ENCODE measurements around the gene DNAH1. TPM values are rescaled to one million over a fixed set of nuclear protein-coding genes. Genes with fewer than 3 reads are reported as not detected.

Gene DNAH1
- total RNA-seq, 3 donors from 2014 or later: 9.0 to 25.9 (median 10.9) TPM

DNA sequence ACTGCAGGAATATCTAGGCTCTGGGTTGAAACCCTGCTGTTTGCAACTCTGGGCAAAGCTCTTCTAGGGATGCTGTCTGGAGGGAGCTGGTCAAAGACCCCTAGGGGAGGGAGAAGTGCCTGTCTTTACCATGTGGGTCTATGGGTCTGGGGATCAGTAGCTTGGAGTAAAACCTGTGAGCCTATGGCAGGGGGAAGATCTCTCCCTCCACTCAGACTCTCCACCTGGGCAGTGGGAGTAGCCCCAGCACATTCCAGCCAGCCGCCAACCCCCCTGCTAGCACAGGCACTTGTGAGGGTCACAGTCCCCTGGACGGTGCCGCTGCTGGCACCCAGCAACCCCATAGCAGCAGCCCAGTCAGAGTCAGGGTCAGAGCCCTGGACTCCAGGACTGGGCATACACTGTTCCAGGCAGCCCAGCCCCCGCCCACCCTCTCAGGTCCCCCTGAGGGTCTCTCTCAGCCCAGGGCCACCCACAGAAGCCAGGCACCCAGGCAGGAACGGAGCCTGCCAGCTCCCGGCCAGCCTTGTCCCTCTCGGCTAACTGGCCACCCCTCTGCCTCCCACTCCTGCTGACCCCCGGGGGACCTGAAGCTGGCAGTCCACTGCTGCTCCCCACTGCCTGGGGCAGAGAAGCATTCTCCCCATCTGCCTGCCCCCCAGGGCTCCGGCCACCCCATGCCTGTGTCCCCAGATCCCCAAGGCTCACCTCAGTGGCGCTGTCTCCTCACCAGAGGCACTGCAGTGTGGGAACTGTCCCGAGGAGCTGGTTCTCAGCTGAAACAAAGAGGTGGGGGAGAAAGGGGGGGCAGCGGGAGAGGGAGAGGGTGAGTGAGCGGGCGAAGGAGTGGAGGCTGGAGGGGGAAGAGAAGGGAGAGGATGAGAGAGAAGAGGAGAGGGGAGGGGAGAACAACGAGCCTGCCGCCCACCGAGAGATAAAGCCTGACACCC lies 17.7 kb upstream of the DNAH1 start:
- Histone ChIP-seq H3K36me3 (ENCODE audit: low read depth) (no peaks in the 10 kb centered on the region), H3K9me3 (no peaks in the 10 kb centered on the region), H3K4me1 (ENCODE audit: low read depth) (no peaks in the 10 kb centered on the region), H3K4me3 (no peak overlapping the region)
- intact Hi-C loops (cut with DNase I, micrococcal nuclease): no loop called here
- no peak for TF ChIP-seq CTCF (IDR thresholded peaks at IDR 0.05)
- DNase-seq (peak in 1 of 3 donors; percentile 42), ATAC-seq (no peak)

DNA sequence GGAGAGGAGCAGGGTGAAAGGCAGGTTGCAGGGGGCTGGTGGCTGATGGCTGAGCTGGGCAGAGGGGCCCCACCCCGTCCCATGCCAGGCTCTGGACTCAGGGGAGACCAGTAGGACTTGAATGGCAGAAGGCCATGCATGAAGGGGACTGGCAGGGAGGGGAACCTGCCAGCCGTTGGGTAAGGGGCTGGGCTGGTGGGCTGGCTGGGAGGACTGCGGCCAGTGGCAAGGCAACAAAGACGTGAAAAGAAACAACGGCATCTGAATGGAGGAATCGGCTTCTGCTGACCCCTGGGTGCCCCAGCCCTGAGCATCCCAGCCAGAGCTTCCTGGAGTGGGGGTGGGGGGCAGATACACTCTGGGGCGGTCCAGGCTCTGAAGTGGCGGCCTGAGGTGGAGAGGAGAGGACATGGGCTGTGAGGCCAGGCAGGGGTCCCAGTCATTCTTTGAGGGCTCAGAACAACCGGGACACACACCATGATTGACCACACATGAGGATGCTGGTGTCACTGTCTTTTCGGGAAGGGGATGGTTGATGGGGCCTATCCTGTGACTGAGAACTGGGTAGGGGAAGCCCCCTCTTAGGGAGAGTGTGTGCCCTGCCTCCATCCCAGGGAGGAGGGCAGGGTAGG lies 16.8 kb upstream of the DNAH1 start:
- H3K36me3 ChIP-seq (ENCODE audit: low read depth): no peaks in the 10 kb centered on the region
- H3K9me3 ChIP-seq: no peaks in the 10 kb centered on the region
- intact Hi-C loops (cut with DNase I, micrococcal nuclease): no loop called here
- no peak for TF ChIP-seq CTCF (IDR thresholded peaks at IDR 0.05)
- H3K4me3 ChIP-seq: no peak overlapping the region
- no peak for DNase-seq
- no peaks in the 10 kb centered on the region for H3K4me1 ChIP-seq (ENCODE audit: low read depth)
- peak; percentile 7 for ATAC-seq

GRCh38 chr3:52299879-52300611 lies 16.1 kb upstream of the DNAH1 start:
- Histone ChIP-seq H3K36me3 (ENCODE audit: low read depth) (no peaks in the 10 kb centered on the region), H3K9me3 (no peaks in the 10 kb centered on the region), H3K4me1 (ENCODE audit: low read depth) (no peaks in the 10 kb centered on the region), H3K4me3 (no peak overlapping the region)
- no peak for TF ChIP-seq CTCF (IDR thresholded peaks at IDR 0.05)
- DNase-seq (peak in 1 of 3 donors; percentile 16), ATAC-seq (peak; percentile 67)
- intact Hi-C loops (cut with DNase I, micrococcal nuclease): no loop called here

DNA sequence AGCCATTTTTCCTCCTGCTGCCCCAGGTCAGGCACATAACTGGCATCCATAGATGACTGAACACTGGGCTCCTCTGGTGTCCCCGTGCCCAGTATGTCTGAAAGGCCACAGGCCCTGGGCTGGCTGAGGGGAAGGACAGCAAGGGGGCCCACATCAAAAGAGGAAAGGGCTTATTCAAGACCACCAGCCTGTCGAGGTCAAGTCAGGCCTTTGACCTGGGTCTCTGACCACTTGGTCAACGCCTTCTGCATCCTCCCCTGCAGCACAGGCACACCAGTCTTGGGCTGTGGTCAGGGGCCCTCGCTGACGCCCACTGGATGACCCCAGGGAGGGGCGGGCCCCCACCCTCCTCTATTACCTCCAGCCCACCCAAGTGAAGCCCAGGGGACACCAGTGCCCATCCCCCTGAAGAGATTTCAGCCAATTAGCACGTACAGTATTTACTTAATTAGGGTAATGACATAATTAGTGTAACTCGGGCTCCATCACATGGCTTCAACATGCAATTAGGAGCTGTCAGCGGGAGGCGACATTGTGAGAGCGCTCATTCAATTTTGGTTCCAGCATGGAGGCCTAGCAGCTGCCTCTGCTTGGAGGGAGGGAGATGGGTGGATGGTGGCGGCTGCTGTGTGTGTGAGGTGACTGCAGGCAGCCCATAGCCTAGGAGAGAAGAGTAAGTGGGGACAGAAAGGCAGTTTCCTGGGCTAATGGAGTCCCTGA lies 13.5 kb upstream of the DNAH1 start:
- intact Hi-C loops (cut with DNase I, micrococcal nuclease): no loop called here
- DNase-seq: no peak
- H3K9me3 ChIP-seq: no peaks in the 10 kb centered on the region
- ATAC-seq: no peak
- no peak for TF ChIP-seq CTCF (IDR thresholded peaks at IDR 0.05)
- H3K4me3 ChIP-seq: no peak overlapping the region
- H3K36me3 ChIP-seq (ENCODE audit: low read depth): no peaks in the 10 kb centered on the region
- peaks cover 11% of the 10 kb centered on the region for H3K4me1 ChIP-seq (ENCODE audit: low read depth)

GRCh38 chr3:52303811-52304210 lies 12.3 kb upstream of the DNAH1 start:
- DNase-seq: no peak
- no peak for TF ChIP-seq CTCF (IDR thresholded peaks at IDR 0.05)
- intact Hi-C loops (cut with DNase I, micrococcal nuclease): no loop called here

More at GRCh38 chr3:52303811-52304210, 12.3 kb upstream of the DNAH1 start:
- ATAC-seq: no peak
- peaks cover 14% of the 10 kb centered on the region for H3K4me1 ChIP-seq (ENCODE audit: low read depth)
- H3K36me3 ChIP-seq (ENCODE audit: low read depth): no peaks in the 10 kb centered on the region
- no peaks in the 10 kb centered on the region for H3K9me3 ChIP-seq
- H3K4me3 ChIP-seq: no peak overlapping the region
